Measurements from ENCODE around the gene HESX1. TPM values are rescaled to one million over a fixed set of nuclear protein-coding genes. Genes with fewer than 3 reads are reported as not detected.

HESX1 gene
- total and polyA plus RNA-seq, 4 donors = 0.17 to 0.52 (median 0.34) TPM

DNA sequence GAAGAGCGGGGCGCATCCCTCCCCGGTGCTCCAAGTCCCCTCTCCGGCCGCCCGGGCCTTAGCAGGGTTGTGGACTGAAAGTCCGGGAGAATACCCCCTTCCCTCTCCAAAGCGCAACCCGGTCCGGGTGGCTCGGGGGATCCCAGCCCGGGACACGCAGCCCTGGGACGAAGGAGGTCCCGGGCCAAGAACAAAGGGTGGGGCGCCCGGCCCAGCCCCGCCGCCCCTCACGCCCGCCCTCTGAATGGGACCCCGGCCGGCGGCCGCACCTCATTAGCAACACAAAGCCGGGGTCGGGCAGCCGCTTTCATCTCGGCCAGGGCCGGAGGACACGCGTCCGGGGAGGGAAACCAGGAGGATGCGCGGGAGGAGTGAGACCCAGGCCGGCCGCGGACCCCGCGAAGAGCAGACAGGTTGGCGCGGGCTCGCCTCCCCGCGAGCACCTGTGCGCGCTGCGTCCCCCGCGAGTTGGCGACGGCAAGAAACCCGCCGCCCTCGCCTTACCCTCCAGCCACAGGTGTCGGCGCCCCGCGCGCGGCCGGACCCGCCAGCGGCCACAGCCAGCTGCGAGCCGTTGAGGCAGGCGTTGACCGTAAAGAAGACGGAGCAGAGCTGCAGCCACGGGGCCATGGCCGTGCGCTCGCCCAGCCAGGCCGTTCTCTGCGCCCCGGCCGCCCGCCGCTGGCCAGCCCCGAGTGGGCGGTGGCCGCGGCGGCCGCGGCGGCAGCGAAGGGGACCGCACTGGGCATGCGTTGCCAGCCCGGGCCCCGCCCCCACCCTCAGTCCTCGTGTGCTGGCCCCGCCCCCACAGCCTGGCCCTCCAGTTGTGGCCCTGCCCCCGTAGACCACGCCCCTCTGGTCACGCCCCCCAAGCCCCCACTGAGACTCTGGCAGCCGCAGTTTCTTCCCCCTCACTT is 34.9 kb downstream of the HESX1 start, which contains the start of gene IL17RD:
IL17RD (minus strand) TSS at position 697 of the 917 bp plus-strand sequence; CDS start at position 630, 67 bp downstream.
- WGBS = under 1% methylated on average over 98 of the region's 98 CpGs
- Histone ChIP-seq H3K27ac (ENCODE audit: low read depth in 1 of 2, low read length in 2 of 2) (no peak within 1 kb of the TSS), H3K9me3 (ENCODE audit: control insufficient read depth in 4 of 4, low read length in 3 of 4) (no peaks in the 10 kb centered on the region), H3K4me1 (ENCODE audit: control insufficient read depth in 4 of 4, insufficient read depth in 4 of 4, low read length in 3 of 4) (peaks cover 5 to 16% (median 11%) of the 10 kb centered on the region in 4 donors), H3K36me3 (ENCODE audit: control insufficient read depth in 4 of 4, insufficient read depth in 3 of 4, low read depth in 1 of 4, low read length in 3 of 4) (no peaks in the 10 kb centered on the region), H3K4me3 (ENCODE audit: low read depth in 1 of 3, low read length in 3 of 3) (peak within 1 kb of the TSS; percentile 27 to 66 (median 52)), H3K27me3 (ENCODE audit: control insufficient read depth in 4 of 4, insufficient read depth in 4 of 4, low read length in 3 of 4) (peaks cover 0 to 7% (median 2%) of the 10 kb centered on the region in 4 donors), H3K9ac (ENCODE audit: low read depth in 1 of 2, low read length in 2 of 2) (peak within 1 kb of the TSS in 1 of 2 donors; percentile 9)
- TF ChIP-seq HNF4G (IDR thresholded peaks at IDR 0.05) = no peak
- TF ChIP-seq, protein P1, sequence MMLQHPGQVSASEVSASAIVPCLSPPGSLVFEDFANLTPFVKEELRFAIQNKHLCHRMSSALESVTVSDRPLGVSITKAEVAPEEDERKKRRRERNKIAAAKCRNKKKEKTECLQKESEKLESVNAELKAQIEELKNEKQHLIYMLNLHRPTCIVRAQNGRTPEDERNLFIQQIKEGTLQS (IDR thresholded peaks at IDR 0.05) = no peak
- TF ChIP-seq, protein P2, sequence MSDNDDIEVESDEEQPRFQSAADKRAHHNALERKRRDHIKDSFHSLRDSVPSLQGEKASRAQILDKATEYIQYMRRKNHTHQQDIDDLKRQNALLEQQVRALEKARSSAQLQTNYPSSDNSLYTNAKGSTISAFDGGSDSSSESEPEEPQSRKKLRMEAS (IDR thresholded peaks at IDR 0.05) = no peak
- TF ChIP-seq RXRA (IDR thresholded peaks at IDR 0.05) = no peak
- TF ChIP-seq, protein P3, sequence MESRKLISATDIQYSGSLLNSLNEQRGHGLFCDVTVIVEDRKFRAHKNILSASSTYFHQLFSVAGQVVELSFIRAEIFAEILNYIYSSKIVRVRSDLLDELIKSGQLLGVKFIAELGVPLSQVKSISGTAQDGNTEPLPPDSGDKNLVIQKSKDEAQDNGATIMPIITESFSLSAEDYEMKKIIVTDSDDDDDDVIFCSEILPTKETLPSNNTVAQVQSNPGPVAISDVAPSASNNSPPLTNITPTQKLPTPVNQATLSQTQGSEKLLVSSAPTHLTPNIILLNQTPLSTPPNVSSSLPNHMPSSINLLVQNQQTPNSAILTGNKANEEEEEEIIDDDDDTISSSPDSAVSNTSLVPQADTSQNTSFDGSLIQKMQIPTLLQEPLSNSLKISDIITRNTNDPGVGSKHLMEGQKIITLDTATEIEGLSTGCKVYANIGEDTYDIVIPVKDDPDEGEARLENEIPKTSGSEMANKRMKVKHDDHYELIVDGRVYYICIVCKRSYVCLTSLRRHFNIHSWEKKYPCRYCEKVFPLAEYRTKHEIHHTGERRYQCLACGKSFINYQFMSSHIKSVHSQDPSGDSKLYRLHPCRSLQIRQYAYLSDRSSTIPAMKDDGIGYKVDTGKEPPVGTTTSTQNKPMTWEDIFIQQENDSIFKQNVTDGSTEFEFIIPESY (IDR thresholded peaks at IDR 0.05) = no peak
- no peak for TF ChIP-seq GABPA (IDR thresholded peaks at IDR 0.05 in 1 of 2, conservative IDR thresholded peaks at IDR 0.05 in 1 of 2)
- no peak for TF ChIP-seq RAD21 (IDR thresholded peaks at IDR 0.05)
- no peak for TF ChIP-seq HNF4A (conservative IDR thresholded peaks at IDR 0.05)
- DNase-seq (ENCODE audit: low spot score) = peak; percentile 82

DNA sequence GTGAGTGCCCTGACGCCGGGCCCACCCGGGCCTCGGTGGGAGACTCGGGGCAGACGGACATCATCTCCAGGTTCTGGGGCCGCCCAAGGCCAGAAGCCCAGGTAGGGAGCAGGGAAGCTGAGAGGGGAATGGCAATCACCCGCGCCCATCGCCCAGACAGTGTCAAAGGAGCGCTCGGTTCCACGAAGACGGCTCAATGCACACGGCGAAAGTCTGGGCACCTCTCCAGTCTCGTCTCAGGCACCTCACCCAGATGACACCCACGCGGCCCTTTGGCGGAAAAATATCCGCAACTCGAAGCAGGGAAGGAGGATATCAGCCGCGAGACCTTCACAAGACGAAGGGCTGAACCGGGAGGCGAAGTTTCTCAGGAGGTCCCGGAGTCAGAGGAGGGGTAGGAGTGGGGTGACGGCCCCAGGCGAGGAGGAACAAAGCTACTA is 35.5 kb downstream of the HESX1 start:
- no peak for DNase-seq (ENCODE audit: low spot score)
- H3K9ac ChIP-seq (ENCODE audit: low read depth in 1 of 2, low read length in 2 of 2) = no peak overlapping the region
- 7% methylated on average over 30 of the region's 30 CpGs for WGBS
- TF ChIP-seq TAF1 (conservative IDR thresholded peaks at IDR 0.05) (no peak), EGR1 (IDR thresholded peaks at IDR 0.05; ENCODE audit: low read depth in 2 of 2) (no peak), HNF4G (IDR thresholded peaks at IDR 0.05) (no peak)
- H3K27ac ChIP-seq (ENCODE audit: low read depth in 1 of 2, low read length in 2 of 2) = no peak overlapping the region
- H3K27me3 ChIP-seq (ENCODE audit: control insufficient read depth in 4 of 4, insufficient read depth in 4 of 4, low read length in 3 of 4) = peaks cover 0 to 7% (median 2%) of the 10 kb centered on the region in 4 donors
- H3K4me3 ChIP-seq (ENCODE audit: low read depth in 1 of 3, low read length in 3 of 3) = peak overlapping the region in 2 of 3 donors; percentile 11 to 66
- peaks cover 5 to 13% (median 9%) of the 10 kb centered on the region in 4 donors for H3K4me1 ChIP-seq (ENCODE audit: control insufficient read depth in 4 of 4, insufficient read depth in 4 of 4, low read length in 3 of 4)
- H3K9me3 ChIP-seq (ENCODE audit: control insufficient read depth in 4 of 4, low read length in 3 of 4) = no peaks in the 10 kb centered on the region
- no peaks in the 10 kb centered on the region for H3K36me3 ChIP-seq (ENCODE audit: control insufficient read depth in 4 of 4, insufficient read depth in 3 of 4, low read depth in 1 of 4, low read length in 3 of 4)

DNA sequence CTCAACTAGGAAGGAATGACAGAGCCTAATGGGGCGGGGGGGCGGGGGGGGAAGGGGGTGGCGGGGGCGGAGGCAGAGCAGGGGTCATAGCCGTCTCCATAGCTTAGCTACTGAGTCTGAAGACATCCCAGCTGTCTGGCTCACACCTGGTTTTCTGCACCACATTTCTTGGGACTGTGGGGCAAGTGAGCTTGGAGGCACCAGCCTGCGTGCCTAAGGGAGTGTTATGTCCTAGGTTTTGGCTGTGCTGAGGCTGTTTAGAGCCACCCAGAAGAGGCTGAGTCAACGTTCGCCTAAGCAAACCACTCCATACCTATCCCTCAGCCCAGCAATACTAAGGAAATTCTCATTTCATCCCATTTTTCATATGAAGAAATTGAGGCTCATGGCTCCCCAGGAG is 36.0 kb downstream of the HESX1 start:
- WGBS = 53% methylated on average over 8 of the region's 8 CpGs
- H3K4me3 ChIP-seq (ENCODE audit: low read depth in 1 of 3, low read length in 3 of 3) = no peak overlapping the region
- DNase-seq (ENCODE audit: low spot score) = no peak
- no peak for TF ChIP-seq FOXA2 (IDR thresholded peaks at IDR 0.05)
- TF ChIP-seq RXRA (IDR thresholded peaks at IDR 0.05) = no peak
- TF ChIP-seq GABPA (IDR thresholded peaks at IDR 0.05 in 1 of 2, conservative IDR thresholded peaks at IDR 0.05 in 1 of 2) = no peak
- TF ChIP-seq HNF4G (IDR thresholded peaks at IDR 0.05) = no peak
- no peak for TF ChIP-seq NR2F2 (IDR thresholded peaks at IDR 0.05)
- TF ChIP-seq, protein P4, sequence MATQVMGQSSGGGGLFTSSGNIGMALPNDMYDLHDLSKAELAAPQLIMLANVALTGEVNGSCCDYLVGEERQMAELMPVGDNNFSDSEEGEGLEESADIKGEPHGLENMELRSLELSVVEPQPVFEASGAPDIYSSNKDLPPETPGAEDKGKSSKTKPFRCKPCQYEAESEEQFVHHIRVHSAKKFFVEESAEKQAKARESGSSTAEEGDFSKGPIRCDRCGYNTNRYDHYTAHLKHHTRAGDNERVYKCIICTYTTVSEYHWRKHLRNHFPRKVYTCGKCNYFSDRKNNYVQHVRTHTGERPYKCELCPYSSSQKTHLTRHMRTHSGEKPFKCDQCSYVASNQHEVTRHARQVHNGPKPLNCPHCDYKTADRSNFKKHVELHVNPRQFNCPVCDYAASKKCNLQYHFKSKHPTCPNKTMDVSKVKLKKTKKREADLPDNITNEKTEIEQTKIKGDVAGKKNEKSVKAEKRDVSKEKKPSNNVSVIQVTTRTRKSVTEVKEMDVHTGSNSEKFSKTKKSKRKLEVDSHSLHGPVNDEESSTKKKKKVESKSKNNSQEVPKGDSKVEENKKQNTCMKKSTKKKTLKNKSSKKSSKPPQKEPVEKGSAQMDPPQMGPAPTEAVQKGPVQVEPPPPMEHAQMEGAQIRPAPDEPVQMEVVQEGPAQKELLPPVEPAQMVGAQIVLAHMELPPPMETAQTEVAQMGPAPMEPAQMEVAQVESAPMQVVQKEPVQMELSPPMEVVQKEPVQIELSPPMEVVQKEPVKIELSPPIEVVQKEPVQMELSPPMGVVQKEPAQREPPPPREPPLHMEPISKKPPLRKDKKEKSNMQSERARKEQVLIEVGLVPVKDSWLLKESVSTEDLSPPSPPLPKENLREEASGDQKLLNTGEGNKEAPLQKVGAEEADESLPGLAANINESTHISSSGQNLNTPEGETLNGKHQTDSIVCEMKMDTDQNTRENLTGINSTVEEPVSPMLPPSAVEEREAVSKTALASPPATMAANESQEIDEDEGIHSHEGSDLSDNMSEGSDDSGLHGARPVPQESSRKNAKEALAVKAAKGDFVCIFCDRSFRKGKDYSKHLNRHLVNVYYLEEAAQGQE (IDR thresholded peaks at IDR 0.05) = no peak
- TF ChIP-seq JUND (IDR thresholded peaks at IDR 0.05) = no peak
- no peak for TF ChIP-seq HNF4A (conservative IDR thresholded peaks at IDR 0.05)
- TF ChIP-seq, protein P1 (IDR thresholded peaks at IDR 0.05) = no peak
- TF ChIP-seq SP1 (IDR thresholded peaks at IDR 0.05) = no peak
- TF ChIP-seq FOXA1 (IDR thresholded peaks at IDR 0.05) = no peak
- no peak for TF ChIP-seq RAD21 (IDR thresholded peaks at IDR 0.05)
- TF ChIP-seq, protein P3 (IDR thresholded peaks at IDR 0.05) = no peak

More for the DNA sequence above, 36.0 kb downstream of the HESX1 start:
- no peak overlapping the region for H3K9ac ChIP-seq (ENCODE audit: low read depth in 1 of 2, low read length in 2 of 2)
- H3K27me3 ChIP-seq (ENCODE audit: control insufficient read depth in 4 of 4, insufficient read depth in 4 of 4, low read length in 3 of 4) = peaks cover 0 to 7% (median 2%) of the 10 kb centered on the region in 4 donors
- H3K36me3 ChIP-seq (ENCODE audit: control insufficient read depth in 4 of 4, insufficient read depth in 3 of 4, low read depth in 1 of 4, low read length in 3 of 4) = no peaks in the 10 kb centered on the region
- H3K4me1 ChIP-seq (ENCODE audit: control insufficient read depth in 4 of 4, insufficient read depth in 4 of 4, low read length in 3 of 4) = peaks cover 5 to 13% (median 9%) of the 10 kb centered on the region in 4 donors
- H3K9me3 ChIP-seq (ENCODE audit: control insufficient read depth in 4 of 4, low read length in 3 of 4) = no peaks in the 10 kb centered on the region
- no peak overlapping the region for H3K27ac ChIP-seq (ENCODE audit: low read depth in 1 of 2, low read length in 2 of 2)

Measured in liver (tissue), 9 donors.